NCI-H510A (cell line): ENCODE measurements around the gene TMEM179.
A peak's percentile ranks its signal among the peaks of the same experiment; 100 is the strongest.

Source experiments
- DNase-seq: peaks from one replicate; lab custom pipeline; 2025; lab: John Stamatoyannopoulos, UW

Gene TMEM179

GRCh38 chr14:104569435-104569834 lies 35.1 kb downstream of the TMEM179 start:
- no peak for DNase-seq

GRCh38 chr14:104568620-104569019 lies 36.0 kb downstream of the TMEM179 start:
- DNase-seq: no peak

GRCh38 chr14:104567957-104568225 lies 36.7 kb downstream of the TMEM179 start:
- no peak for DNase-seq

- no peak for DNase-seq
Observed at GRCh38 chr14:104567141-104567956, 37.2 kb downstream of the TMEM179 start.

GRCh38 chr14:104564744-104565679 lies 39.6 kb downstream of the TMEM179 start:
- DNase-seq: no peak

- peak; percentile 71 for DNase-seq
Observed at GRCh38 chr14:104563742-104564615, 40.6 kb downstream of the TMEM179 start.

GRCh38 chr14:104563191-104563741 lies 41.3 kb downstream of the TMEM179 start:
- DNase-seq: no peak

GRCh38 chr14:104562606-104563005 lies 42.0 kb downstream of the TMEM179 start:
- no peak for DNase-seq

- DNase-seq: no peak
Observed at GRCh38 chr14:104561632-104562495, 42.7 kb downstream of the TMEM179 start.

- no peak for DNase-seq
Observed at GRCh38 chr14:104561124-104561557, 43.4 kb downstream of the TMEM179 start.

- no peak for DNase-seq
Observed at GRCh38 chr14:104560586-104560945, 44.0 kb downstream of the TMEM179 start.

GRCh38 chr14:104559804-104560585 lies 44.6 kb downstream of the TMEM179 start:
- DNase-seq: no peak

- DNase-seq: no peak
Observed at GRCh38 chr14:104559028-104559803, 45.4 kb downstream of the TMEM179 start.

GRCh38 chr14:104558231-104559027 lies 46.1 kb downstream of the TMEM179 start:
- DNase-seq: no peak

GRCh38 chr14:104557766-104558165 lies 46.8 kb downstream of the TMEM179 start:
- no peak for DNase-seq

GRCh38 chr14:104557086-104557485 lies 47.5 kb downstream of the TMEM179 start:
- no peak for DNase-seq

GRCh38 chr14:104556256-104557021 lies 48.1 kb downstream of the TMEM179 start:
- DNase-seq: no peak
